Fibroblast of the aortic adventitia (primary cell): ENCODE measurements around the gene IFI27L2. TPM values are rescaled to one million over a fixed set of nuclear protein-coding genes. Genes with fewer than 3 reads are reported as not detected.

Experiments used
- DNase-seq: peaks from one replicate; pipeline ENCODE4 v3.0.0-alpha.2; 2010; ENCODE audit warnings: low read depth
- H3K4me3 ChIP-seq: 2 replicates; pipeline ENCODE4 v1.5.1; 2011; ENCODE audit warnings: low read depth, mild to moderate bottlenecking, control low read depth, low read length, moderate library complexity
- total RNA-seq: library from RNA; depleted of rRNA; stranded (reverse); fragments of >200 nt; gene quantifications from 2 replicates; pipeline ENCODE4 v1.2.3, GENCODE V29; 2012; ENCODE audit warnings: low replicate concordance
- TF ChIP-seq, protein P1 (sequence below): IDR thresholded peaks from 2 replicates; pipeline ENCODE4 v1.5.1; 2011; ENCODE audit warnings: mild to moderate bottlenecking, low read length, control low read depth, inconsistent platforms; ENCODE audit not compliant: insufficient read depth

Gene IFI27L2
- total RNA-seq, 1 donor = 107 TPM

DNA sequence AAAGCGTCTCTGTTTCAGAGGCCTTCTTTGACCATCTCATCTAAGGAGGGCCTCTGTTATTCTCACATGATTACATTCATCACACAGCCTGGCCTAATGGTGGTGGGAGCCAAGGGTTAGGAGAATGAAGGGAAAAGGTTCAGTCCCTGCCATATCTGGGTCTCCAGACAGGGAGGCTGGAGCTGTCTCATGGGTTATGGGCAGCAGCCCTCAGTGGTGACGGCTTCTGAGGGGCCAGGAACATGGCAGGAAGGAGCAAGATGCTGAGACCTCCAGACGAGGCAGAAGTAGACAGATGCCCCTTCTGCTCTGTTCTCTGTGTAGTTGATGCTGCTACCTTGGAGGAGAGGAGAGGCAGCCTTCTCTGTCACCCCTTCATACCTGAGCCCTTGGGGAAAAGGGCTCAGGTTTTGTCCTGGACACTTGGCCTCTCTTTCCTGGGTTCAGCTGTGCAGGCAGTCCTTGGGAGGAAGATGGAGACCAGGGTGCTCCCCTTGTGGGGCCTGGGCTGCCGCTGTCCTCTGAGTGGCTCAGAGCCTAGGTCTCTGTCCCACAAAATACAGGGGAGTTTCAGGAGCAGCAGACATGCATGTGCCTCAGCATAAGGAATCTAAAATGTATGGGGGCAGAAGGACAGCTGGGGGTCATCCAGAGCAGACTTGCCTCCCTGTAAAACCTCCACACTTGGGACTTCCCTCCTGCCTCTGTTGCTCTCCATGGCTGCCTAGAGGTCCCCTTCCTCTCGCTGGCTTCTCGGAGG, 3.6 kb downstream of the IFI27L2 start:
- no peak overlapping the region for H3K4me3 ChIP-seq
- TF ChIP-seq, protein P1, sequence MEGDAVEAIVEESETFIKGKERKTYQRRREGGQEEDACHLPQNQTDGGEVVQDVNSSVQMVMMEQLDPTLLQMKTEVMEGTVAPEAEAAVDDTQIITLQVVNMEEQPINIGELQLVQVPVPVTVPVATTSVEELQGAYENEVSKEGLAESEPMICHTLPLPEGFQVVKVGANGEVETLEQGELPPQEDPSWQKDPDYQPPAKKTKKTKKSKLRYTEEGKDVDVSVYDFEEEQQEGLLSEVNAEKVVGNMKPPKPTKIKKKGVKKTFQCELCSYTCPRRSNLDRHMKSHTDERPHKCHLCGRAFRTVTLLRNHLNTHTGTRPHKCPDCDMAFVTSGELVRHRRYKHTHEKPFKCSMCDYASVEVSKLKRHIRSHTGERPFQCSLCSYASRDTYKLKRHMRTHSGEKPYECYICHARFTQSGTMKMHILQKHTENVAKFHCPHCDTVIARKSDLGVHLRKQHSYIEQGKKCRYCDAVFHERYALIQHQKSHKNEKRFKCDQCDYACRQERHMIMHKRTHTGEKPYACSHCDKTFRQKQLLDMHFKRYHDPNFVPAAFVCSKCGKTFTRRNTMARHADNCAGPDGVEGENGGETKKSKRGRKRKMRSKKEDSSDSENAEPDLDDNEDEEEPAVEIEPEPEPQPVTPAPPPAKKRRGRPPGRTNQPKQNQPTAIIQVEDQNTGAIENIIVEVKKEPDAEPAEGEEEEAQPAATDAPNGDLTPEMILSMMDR = no peak
- no peak for DNase-seq

- DNase-seq = no peak
- TF ChIP-seq, protein P1 = no peak
- no peak overlapping the region for H3K4me3 ChIP-seq
These were observed 4.6 kb downstream of the IFI27L2 start for GRCh38 chr14:94124582-94125377.

- no peak for DNase-seq
These were observed 5.5 kb downstream of the IFI27L2 start for GRCh38 chr14:94123868-94124267.

DNA sequence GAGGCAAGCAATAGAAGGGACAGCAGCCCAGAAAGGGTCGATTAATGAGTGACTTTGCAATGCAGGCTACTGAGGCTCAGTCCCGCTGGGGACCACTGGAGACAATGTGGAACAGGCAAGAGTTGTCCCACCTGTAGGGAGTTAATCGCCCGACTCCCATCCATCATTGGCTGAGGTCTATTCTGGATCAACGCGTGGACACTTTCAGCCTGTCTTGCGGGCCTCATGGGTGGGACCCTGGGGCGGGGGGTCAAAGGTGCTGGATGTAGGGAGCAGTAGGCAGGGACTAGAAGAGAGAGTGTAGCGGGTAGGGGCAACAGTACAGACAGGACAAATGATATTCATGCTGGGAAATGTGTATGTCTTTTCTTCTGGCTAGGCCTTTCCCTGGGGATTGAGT, 6.1 kb downstream of the IFI27L2 start:
- DNase-seq = no peak
- H3K4me3 ChIP-seq = no peak overlapping the region

More at GRCh38 chr14:94123868-94124267, 5.5 kb downstream of the IFI27L2 start:
- H3K4me3 ChIP-seq = no peak overlapping the region
- TF ChIP-seq, protein P1 = no peak

GRCh38 chr14:94122438-94122837, 7.0 kb downstream of the IFI27L2 start:
- H3K4me3 ChIP-seq = no peak overlapping the region
- DNase-seq = no peak
- TF ChIP-seq, protein P1 = no peak

More for the DNA sequence above, 6.1 kb downstream of the IFI27L2 start:
- TF ChIP-seq, protein P1 = no peak

- DNase-seq = no peak
- H3K4me3 ChIP-seq = no peak overlapping the region
- TF ChIP-seq, protein P1 = no peak
These were observed 7.9 kb downstream of the IFI27L2 start for GRCh38 chr14:94121485-94121884.
